GM12872 (cell line): ENCODE data around the gene NUMA1.

Experiments used
- CTCF ChIP-seq: IDR thresholded peaks from 3 replicates; pipeline ENCODE4 v1.5.1; 2011; ENCODE audit warnings: low read depth, mild to moderate bottlenecking, low read length, moderate library complexity; ENCODE audit not compliant: insufficient read depth

NUMA1 gene

GRCh38 chr11:71996946-71997345 is 83.4 kb downstream of the NUMA1 start:
- no peak for TF ChIP-seq CTCF

GRCh38 chr11:71996517-71996916 is 83.8 kb downstream of the NUMA1 start:
- no peak for TF ChIP-seq CTCF

- no peak for TF ChIP-seq CTCF
Observed at GRCh38 chr11:71995726-71996291, 84.5 kb downstream of the NUMA1 start.

GRCh38 chr11:71994786-71995185 is 85.6 kb downstream of the NUMA1 start:
- no peak for TF ChIP-seq CTCF

- no peak for TF ChIP-seq CTCF
Observed at GRCh38 chr11:71992136-71992730, 88.1 kb downstream of the NUMA1 start.

GRCh38 chr11:71991494-71991893 is 88.8 kb downstream of the NUMA1 start:
- no peak for TF ChIP-seq CTCF

GRCh38 chr11:71990701-71991100 is 89.6 kb downstream of the NUMA1 start:
- TF ChIP-seq CTCF = no peak
